DND-41 (cell line): ENCODE data around the gene MTERF4.

Experiments used
- CTCF ChIP-seq: IDR thresholded peaks from 2 replicates; pipeline ENCODE4 v1.5.1; 2012; ENCODE audit warnings: borderline replicate concordance, low read length, moderate library complexity, mild to moderate bottlenecking; ENCODE audit not compliant: poor library complexity, severe bottlenecking; ENCODE audit errors: extremely low read depth
- EZH2 ChIP-seq: IDR thresholded peaks from 3 replicates; pipeline ENCODE4 v1.6.1; 2012; ENCODE audit warnings: borderline replicate concordance, low read depth, mild to moderate bottlenecking, moderate library complexity, low read length, inconsistent platforms; ENCODE audit not compliant: severe bottlenecking

GRCh38 chr2:241084856-241085444 is 17.1 kb downstream of the MTERF4 start:
- TF ChIP-seq CTCF = no peak
- TF ChIP-seq EZH2 = no peak
